K562 (cell line): ENCODE results near the gene PLCB3. TPM values are rescaled to one million over a fixed set of nuclear protein-coding genes. Genes with fewer than 3 reads are reported as not detected.
A peak's percentile ranks its signal among the peaks of the same experiment; 100 is the strongest.

Experiments
- BHLHE40 ChIP-seq: IDR thresholded peaks from 2 replicates; pipeline ENCODE4 v1.6.1; 2011; ENCODE audit warnings: low read length, improper control_type of control experiment
- ELF1 ChIP-seq: fragments of 200-800 bp; sonication (Bioruptor generic); IDR thresholded peaks from 2 replicates; pipeline ENCODE4 v1.6.1; 2016; ENCODE audit warnings: missing genetic modification characterization, missing compliant biosample characterization
- FOXA1 ChIP-seq: fragments of 450-650 bp; IDR thresholded peaks from 2 replicates; pipeline ENCODE4 v1.6.1; 2016; ENCODE audit warnings: mild to moderate bottlenecking, borderline replicate concordance
- IFI16 ChIP-seq: fragments of 250-450 bp; sonication (Bioruptor Pico); IDR thresholded peaks from 2 replicates; pipeline ENCODE4 v2.1.2; 2022; ENCODE audit warnings: mild to moderate bottlenecking, inconsistent platforms
- KDM4B ChIP-seq, 2 experiments: fragments of 450-650 bp in 1 of 2; sonication (generic) in 1 of 2; IDR thresholded peaks; 2 replicates each; pipeline ENCODE4 v1.6.1; 2016 to 2017; ENCODE audit warnings: borderline replicate concordance in 2 of 2, antibody characterized with exemption in 1 of 2, low read depth in 1 of 2, mild to moderate bottlenecking in 1 of 2
- NR3C1 ChIP-seq: sonication (generic); formaldehyde crosslinking; IDR thresholded peaks from 2 replicates; pipeline ENCODE4 v1.8.1; 2022; ENCODE audit warnings: missing genetic modification reagents
- POLR2AphosphoS5 ChIP-seq: IDR thresholded peaks from 2 replicates; pipeline ENCODE4 v1.6.1; 2011; ENCODE audit warnings: mild to moderate bottlenecking, low read depth, low read length, moderate library complexity; ENCODE audit not compliant: control insufficient read depth, insufficient read depth
- STAT6 ChIP-seq: sonication (generic); formaldehyde crosslinking; IDR thresholded peaks from 2 replicates; pipeline ENCODE4 v1.8.1; 2023; ENCODE audit warnings: mild to moderate bottlenecking, missing genetic modification reagents
- ZKSCAN1 ChIP-seq: fragments of 150-350 bp; IDR thresholded peaks from 2 replicates; pipeline ENCODE4 v1.6.1; 2016; ENCODE audit warnings: low read depth, low read length
- ZNF253 ChIP-seq: fragments of 250-450 bp; sonication (Bioruptor Pico); conservative IDR thresholded peaks from 2 replicates; pipeline ENCODE4 v1.6.1; 2021; ENCODE audit warnings: mild to moderate bottlenecking
- ZNF263 ChIP-seq: sonication (generic); formaldehyde crosslinking; IDR thresholded peaks from 2 replicates; pipeline ENCODE4 v1.8.0; 2022; ENCODE audit warnings: mild to moderate bottlenecking, missing genetic modification reagents, borderline replicate concordance
- ZNF347 ChIP-seq: fragments of 450-650 bp; formaldehyde crosslinking; IDR thresholded peaks from 2 replicates; pipeline ENCODE4 v1.4.0; 2020; ENCODE audit warnings: low read depth, mild to moderate bottlenecking, moderate library complexity
- polyA plus RNA-seq, 8 experiments: library from polyadenylated mRNA; depleted of rRNA in 4 of 8; stranded (reverse) in 5 of 8; unstranded in 3 of 8; fragments of >200 nt; fragmentation: Nextera tagmentation in 2 of 8; fragmentation: Illumina TruSeq in 1 of 8; extraction: Ambion mirVana in 2 of 8; extraction: Trizol in 1 of 8; gene quantifications; 2 replicates each; pipeline versions ENCODE4 v1.2.1 to v1.2.3, GENCODE V29; 2011 to 2014; ENCODE audit warnings: inconsistent platforms in 1 of 8, missing spikeins in 1 of 8
- total RNA-seq, 7 experiments: library from RNA; depleted of rRNA in 6 of 7; stranded (reverse); fragments of >200 nt in 6 of 7; fragmentation: Illumina TruSeq in 2 of 7; extraction: Trizol in 2 of 7; gene quantifications; 2 replicates each; pipeline versions ENCODE4 v1.2.1 to v1.2.3, GENCODE V29; 2011 to 2021; ENCODE audit warnings: low replicate concordance in 1 of 7
- TF ChIP-seq, protein P1 (sequence below): sonication (generic); formaldehyde crosslinking; IDR thresholded peaks from 2 replicates; pipeline ENCODE4 v1.8.1; 2023; ENCODE audit warnings: mild to moderate bottlenecking, missing genetic modification reagents
- TF ChIP-seq, protein P2 (sequence below): fragments of 450-650 bp; IDR thresholded peaks from 2 replicates; pipeline ENCODE4 v1.6.1; 2017; ENCODE audit warnings: antibody characterized with exemption, mild to moderate bottlenecking
- TF ChIP-seq, protein P3 (sequence below): fragments of 450-650 bp; conservative IDR thresholded peaks from 2 replicates; pipeline ENCODE4 v1.6.1; 2016; ENCODE audit warnings: missing genetic modification characterization, low read depth, mild to moderate bottlenecking, missing compliant biosample characterization, moderate library complexity
- TF ChIP-seq, protein P4 (sequence below): fragments of 250-450 bp; sonication (Bioruptor Pico); IDR thresholded peaks from 2 replicates; pipeline ENCODE4 v1.5.0; 2020; ENCODE audit warnings: mild to moderate bottlenecking

The PLCB3 gene
- total and polyA plus RNA-seq, 9 of the 15 experiments (the other 6 are each of a cell fraction or from before 2014, with no cell fraction given): 0.31 to 44.8 (median 14.6) TPM

DNA sequence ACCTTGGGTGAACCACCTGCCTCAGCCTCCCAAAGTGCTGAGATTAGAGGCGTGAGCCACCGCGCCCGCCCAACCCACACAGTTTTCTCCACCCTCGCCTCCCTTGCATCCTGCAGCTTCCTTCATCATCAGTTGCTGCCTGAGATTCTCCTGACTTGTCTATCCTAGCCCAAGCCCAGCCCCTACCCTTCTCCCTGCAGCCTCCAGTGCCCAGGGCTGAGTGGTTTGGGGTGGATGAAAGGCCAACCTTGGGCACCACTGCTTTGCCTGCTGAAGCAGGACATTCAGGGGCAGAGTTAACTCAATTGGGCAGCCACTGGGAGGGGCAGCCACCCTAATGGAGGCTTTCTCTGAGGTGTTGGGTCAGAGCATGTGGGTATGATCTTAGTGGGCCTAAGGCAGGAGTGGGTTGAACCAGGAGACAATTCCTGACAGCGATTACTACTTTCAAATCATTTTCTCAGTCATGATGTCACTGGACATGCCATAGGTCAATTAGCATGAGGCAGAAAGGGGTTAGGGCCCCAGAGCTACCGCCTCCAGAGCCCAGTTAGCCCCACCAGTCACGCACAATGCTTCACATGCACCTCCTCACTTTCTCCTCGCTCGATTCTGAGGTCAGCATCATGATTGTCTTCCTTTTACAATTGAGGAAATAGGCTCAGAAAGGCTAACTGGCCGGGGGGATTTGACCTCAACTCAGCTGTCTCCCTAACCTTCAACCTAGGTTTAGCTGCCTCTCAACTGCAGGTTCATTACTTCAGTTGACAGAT is 11.5 kb upstream of the PLCB3 start (continued):
- TF ChIP-seq STAT6 (CRISPR knock-in tag) (no peak), POLR2AphosphoS5 (peak; percentile 65; the same call in 1 of the 2 replicates), ZNF253 (CRISPR knock-in tag) (no peak), ELF1 (tag) (no peak), ZKSCAN1 (no peak), ZNF263 (CRISPR knock-in tag) (no peak), FOXA1 (no peak), NR3C1 (no peak), BHLHE40 (no peak), KDM4B (IDR thresholded peaks at IDR 0.05; ENCODE audit: borderline replicate concordance in 2 of 2, low read depth in 1 of 2) (no peak), IFI16 (CRISPR knock-in tag) (no peak), ZNF347 (CRISPR knock-in tag) (no peak)
- TF ChIP-seq, protein P1, sequence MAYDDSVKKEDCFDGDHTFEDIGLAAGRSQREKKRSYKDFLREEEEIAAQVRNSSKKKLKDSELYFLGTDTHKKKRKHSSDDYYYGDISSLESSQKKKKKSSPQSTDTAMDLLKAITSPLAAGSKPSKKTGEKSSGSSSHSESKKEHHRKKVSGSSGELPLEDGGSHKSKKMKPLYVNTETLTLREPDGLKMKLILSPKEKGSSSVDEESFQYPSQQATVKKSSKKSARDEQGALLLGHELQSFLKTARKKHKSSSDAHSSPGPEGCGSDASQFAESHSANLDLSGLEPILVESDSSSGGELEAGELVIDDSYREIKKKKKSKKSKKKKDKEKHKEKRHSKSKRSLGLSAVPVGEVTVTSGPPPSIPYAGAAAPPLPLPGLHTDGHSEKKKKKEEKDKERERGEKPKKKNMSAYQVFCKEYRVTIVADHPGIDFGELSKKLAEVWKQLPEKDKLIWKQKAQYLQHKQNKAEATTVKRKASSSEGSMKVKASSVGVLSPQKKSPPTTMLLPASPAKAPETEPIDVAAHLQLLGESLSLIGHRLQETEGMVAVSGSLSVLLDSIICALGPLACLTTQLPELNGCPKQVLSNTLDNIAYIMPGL (CRISPR knock-in tag): no peak
- TF ChIP-seq, protein P2, sequence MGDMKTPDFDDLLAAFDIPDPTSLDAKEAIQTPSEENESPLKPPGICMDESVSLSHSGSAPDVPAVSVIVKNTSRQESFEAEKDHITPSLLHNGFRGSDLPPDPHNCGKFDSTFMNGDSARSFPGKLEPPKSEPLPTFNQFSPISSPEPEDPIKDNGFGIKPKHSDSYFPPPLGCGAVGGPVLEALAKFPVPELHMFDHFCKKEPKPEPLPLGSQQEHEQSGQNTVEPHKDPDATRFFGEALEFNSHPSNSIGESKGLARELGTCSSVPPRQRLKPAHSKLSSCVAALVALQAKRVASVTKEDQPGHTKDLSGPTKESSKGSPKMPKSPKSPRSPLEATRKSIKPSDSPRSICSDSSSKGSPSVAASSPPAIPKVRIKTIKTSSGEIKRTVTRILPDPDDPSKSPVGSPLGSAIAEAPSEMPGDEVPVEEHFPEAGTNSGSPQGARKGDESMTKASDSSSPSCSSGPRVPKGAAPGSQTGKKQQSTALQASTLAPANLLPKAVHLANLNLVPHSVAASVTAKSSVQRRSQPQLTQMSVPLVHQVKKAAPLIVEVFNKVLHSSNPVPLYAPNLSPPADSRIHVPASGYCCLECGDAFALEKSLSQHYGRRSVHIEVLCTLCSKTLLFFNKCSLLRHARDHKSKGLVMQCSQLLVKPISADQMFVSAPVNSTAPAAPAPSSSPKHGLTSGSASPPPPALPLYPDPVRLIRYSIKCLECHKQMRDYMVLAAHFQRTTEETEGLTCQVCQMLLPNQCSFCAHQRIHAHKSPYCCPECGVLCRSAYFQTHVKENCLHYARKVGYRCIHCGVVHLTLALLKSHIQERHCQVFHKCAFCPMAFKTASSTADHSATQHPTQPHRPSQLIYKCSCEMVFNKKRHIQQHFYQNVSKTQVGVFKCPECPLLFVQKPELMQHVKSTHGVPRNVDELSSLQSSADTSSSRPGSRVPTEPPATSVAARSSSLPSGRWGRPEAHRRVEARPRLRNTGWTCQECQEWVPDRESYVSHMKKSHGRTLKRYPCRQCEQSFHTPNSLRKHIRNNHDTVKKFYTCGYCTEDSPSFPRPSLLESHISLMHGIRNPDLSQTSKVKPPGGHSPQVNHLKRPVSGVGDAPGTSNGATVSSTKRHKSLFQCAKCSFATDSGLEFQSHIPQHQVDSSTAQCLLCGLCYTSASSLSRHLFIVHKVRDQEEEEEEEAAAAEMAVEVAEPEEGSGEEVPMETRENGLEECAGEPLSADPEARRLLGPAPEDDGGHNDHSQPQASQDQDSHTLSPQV: peak; percentile 53; the same call in 1 of the 2 replicates
- TF ChIP-seq, protein P3, sequence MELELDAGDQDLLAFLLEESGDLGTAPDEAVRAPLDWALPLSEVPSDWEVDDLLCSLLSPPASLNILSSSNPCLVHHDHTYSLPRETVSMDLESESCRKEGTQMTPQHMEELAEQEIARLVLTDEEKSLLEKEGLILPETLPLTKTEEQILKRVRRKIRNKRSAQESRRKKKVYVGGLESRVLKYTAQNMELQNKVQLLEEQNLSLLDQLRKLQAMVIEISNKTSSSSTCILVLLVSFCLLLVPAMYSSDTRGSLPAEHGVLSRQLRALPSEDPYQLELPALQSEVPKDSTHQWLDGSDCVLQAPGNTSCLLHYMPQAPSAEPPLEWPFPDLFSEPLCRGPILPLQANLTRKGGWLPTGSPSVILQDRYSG (tag): peak; percentile 24; the same call in 1 of the 2 replicates
- TF ChIP-seq, protein P4, sequence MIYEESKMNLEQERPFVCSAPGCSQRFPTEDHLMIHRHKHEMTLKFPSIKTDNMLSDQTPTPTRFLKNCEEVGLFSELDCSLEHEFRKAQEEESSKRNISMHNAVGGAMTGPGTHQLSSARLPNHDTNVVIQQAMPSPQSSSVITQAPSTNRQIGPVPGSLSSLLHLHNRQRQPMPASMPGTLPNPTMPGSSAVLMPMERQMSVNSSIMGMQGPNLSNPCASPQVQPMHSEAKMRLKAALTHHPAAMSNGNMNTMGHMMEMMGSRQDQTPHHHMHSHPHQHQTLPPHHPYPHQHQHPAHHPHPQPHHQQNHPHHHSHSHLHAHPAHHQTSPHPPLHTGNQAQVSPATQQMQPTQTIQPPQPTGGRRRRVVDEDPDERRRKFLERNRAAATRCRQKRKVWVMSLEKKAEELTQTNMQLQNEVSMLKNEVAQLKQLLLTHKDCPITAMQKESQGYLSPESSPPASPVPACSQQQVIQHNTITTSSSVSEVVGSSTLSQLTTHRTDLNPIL (CRISPR knock-in tag): no peak
